K562 (cell line): ENCODE data around the gene LASP1.

Experiments used
- L3MBTL2 ChIP-seq: fragments of 450-650 bp; IDR thresholded peaks from 2 replicates; pipeline ENCODE4 v1.6.1; 2016; ENCODE audit warnings: mild to moderate bottlenecking, moderate library complexity
- NCOA4 ChIP-seq: fragments of 450-650 bp; IDR thresholded peaks from 2 replicates; pipeline ENCODE4 v1.6.1; 2018; ENCODE audit warnings: mild to moderate bottlenecking; ENCODE audit not compliant: partially characterized antibody
- POLR2A ChIP-seq: fragments of 450-650 bp; conservative IDR thresholded peaks from 2 replicates; pipeline ENCODE4 v1.6.1; 2016
- RBM22 ChIP-seq: fragments of 200-400 bp; formaldehyde crosslinking; IDR thresholded peaks from 2 replicates; pipeline ENCODE4 v1.6.1; 2018; ENCODE audit warnings: low read length, low read depth; ENCODE audit not compliant: poor library complexity, severe bottlenecking
- RFX7 ChIP-seq: fragments of 250-450 bp; sonication (Bioruptor Pico); IDR thresholded peaks from 2 replicates; pipeline ENCODE4 v1.5.1; 2021; ENCODE audit warnings: mild to moderate bottlenecking
- TF ChIP-seq, protein P1 (sequence below), 3 experiments: IDR thresholded peaks in 2 of 3; conservative IDR thresholded peaks in 1 of 3; 2 replicates each; pipeline ENCODE4 v1.5.1; 2011 to 2012; ENCODE audit warnings: low read length in 3 of 3, mild to moderate bottlenecking in 3 of 3, control low read depth in 2 of 3, improper control_type of control experiment in 1 of 3, inconsistent platforms in 1 of 3, low read depth in 1 of 3, mixed read lengths in 1 of 3, moderate library complexity in 1 of 3; ENCODE audit not compliant: insufficient read depth in 2 of 3
- TF ChIP-seq, protein P2 (sequence below), 2 experiments: fragments of 450-650 bp in 1 of 2; sonication (generic) in 1 of 2; formaldehyde crosslinking; conservative IDR thresholded peaks; 2 replicates each; pipeline versions ENCODE4 v1.4.0 to v1.8.1; 2020 to 2022; ENCODE audit warnings: mild to moderate bottlenecking in 1 of 2, missing genetic modification reagents in 1 of 2
- TF ChIP-seq, protein P3 (sequence below), 2 experiments: fragments of 450-650 bp in 1 of 2; sonication (generic) in 1 of 2; formaldehyde crosslinking in 1 of 2; IDR thresholded peaks in 1 of 2; conservative IDR thresholded peaks in 1 of 2; 2 replicates each; pipeline versions ENCODE4 v1.6.1 to v1.8.1; 2016 to 2023; ENCODE audit warnings: mild to moderate bottlenecking in 2 of 2, moderate library complexity in 2 of 2, inconsistent platforms in 1 of 2, missing genetic modification reagents in 1 of 2
- TF ChIP-seq, protein P4 (sequence below): fragments of 450-650 bp; IDR thresholded peaks from 2 replicates; pipeline ENCODE4 v1.6.1; 2016; ENCODE audit warnings: borderline replicate concordance

DNA sequence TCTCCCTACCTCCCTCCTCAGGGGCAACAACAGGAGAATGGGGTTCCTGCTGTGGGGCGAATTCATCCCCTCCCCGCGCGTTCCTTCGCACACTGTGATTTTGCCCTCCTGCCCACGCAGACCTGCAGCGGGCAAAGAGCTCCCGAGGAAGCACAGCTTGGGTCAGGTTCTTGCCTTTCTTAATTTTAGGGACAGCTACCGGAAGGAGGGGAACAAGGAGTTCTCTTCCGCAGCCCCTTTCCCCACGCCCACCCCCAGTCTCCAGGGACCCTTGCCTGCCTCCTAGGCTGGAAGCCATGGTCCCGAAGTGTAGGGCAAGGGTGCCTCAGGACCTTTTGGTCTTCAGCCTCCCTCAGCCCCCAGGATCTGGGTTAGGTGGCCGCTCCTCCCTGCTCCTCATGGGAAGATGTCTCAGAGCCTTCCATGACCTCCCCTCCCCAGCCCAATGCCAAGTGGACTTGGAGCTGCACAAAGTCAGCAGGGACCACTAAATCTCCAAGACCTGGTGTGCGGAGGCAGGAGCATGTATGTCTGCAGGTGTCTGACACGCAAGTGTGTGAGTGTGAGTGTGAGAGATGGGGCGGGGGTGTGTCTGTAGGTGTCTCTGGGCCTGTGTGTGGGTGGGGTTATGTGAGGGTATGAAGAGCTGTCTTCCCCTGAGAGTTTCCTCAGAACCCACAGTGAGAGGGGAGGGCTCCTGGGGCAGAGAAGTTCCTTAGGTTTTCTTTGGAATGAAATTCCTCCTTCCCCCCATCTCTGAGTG is 49.6 kb downstream of the LASP1 start:
- TF ChIP-seq POLR2A (no peak), NCOA4 (no peak), RBM22 (no peak), L3MBTL2 (no peak), RFX7 (CRISPR knock-in tag) (no peak)
- TF ChIP-seq, protein P1, sequence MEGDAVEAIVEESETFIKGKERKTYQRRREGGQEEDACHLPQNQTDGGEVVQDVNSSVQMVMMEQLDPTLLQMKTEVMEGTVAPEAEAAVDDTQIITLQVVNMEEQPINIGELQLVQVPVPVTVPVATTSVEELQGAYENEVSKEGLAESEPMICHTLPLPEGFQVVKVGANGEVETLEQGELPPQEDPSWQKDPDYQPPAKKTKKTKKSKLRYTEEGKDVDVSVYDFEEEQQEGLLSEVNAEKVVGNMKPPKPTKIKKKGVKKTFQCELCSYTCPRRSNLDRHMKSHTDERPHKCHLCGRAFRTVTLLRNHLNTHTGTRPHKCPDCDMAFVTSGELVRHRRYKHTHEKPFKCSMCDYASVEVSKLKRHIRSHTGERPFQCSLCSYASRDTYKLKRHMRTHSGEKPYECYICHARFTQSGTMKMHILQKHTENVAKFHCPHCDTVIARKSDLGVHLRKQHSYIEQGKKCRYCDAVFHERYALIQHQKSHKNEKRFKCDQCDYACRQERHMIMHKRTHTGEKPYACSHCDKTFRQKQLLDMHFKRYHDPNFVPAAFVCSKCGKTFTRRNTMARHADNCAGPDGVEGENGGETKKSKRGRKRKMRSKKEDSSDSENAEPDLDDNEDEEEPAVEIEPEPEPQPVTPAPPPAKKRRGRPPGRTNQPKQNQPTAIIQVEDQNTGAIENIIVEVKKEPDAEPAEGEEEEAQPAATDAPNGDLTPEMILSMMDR (IDR thresholded peaks at IDR 0.05 in 2 of 3, conservative IDR thresholded peaks at IDR 0.05 in 1 of 3; ENCODE audit: insufficient read depth in 2 of 3, low read depth in 1 of 3, low read length in 3 of 3) = no peak
- TF ChIP-seq, protein P2, sequence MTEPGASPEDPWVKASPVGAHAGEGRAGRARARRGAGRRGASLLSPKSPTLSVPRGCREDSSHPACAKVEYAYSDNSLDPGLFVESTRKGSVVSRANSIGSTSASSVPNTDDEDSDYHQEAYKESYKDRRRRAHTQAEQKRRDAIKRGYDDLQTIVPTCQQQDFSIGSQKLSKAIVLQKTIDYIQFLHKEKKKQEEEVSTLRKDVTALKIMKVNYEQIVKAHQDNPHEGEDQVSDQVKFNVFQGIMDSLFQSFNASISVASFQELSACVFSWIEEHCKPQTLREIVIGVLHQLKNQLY (CRISPR knock-in tag; conservative IDR thresholded peaks at IDR 0.05) = no peak
- TF ChIP-seq, protein P3, sequence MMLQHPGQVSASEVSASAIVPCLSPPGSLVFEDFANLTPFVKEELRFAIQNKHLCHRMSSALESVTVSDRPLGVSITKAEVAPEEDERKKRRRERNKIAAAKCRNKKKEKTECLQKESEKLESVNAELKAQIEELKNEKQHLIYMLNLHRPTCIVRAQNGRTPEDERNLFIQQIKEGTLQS (IDR thresholded peaks at IDR 0.05) = no peak
- TF ChIP-seq, protein P3 (CRISPR knock-in tag; conservative IDR thresholded peaks at IDR 0.05) = no peak
- TF ChIP-seq, protein P4, sequence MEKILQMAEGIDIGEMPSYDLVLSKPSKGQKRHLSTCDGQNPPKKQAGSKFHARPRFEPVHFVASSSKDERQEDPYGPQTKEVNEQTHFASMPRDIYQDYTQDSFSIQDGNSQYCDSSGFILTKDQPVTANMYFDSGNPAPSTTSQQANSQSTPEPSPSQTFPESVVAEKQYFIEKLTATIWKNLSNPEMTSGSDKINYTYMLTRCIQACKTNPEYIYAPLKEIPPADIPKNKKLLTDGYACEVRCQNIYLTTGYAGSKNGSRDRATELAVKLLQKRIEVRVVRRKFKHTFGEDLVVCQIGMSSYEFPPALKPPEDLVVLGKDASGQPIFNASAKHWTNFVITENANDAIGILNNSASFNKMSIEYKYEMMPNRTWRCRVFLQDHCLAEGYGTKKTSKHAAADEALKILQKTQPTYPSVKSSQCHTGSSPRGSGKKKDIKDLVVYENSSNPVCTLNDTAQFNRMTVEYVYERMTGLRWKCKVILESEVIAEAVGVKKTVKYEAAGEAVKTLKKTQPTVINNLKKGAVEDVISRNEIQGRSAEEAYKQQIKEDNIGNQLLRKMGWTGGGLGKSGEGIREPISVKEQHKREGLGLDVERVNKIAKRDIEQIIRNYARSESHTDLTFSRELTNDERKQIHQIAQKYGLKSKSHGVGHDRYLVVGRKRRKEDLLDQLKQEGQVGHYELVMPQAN = no peak
